HG02973 (cell line): Measurements from ENCODE around the gene TTC7B.

ENCODE experiments used
- ATAC-seq: cut with Tn5 transposase; IDR thresholded peaks from one replicate; pipeline ENCODE4 v1.9.1; 2021; ENCODE audit warnings: moderate library complexity; ENCODE audit not compliant: unreplicated experiment

The TTC7B gene

GRCh38 chr14:90499908-90500664 is 316.1 kb downstream of the TTC7B start:
- ATAC-seq: no peak

- no peak for ATAC-seq
Observed at GRCh38 chr14:90499121-90499520, 317.1 kb downstream of the TTC7B start.

- ATAC-seq: no peak
Observed at GRCh38 chr14:90498198-90498597, 318.0 kb downstream of the TTC7B start.

- no peak for ATAC-seq
Observed at GRCh38 chr14:90496379-90496778, 319.9 kb downstream of the TTC7B start.

- no peak for ATAC-seq
Observed at GRCh38 chr14:90495357-90496276, 320.6 kb downstream of the TTC7B start.

- no peak for ATAC-seq
Observed at GRCh38 chr14:90491911-90492531, 324.2 kb downstream of the TTC7B start.

- ATAC-seq: no peak
Observed at GRCh38 chr14:90491221-90491885, 324.9 kb downstream of the TTC7B start.

- ATAC-seq: no peak
Observed at GRCh38 chr14:90490720-90491050, 325.5 kb downstream of the TTC7B start.

- ATAC-seq: no peak
Observed at GRCh38 chr14:90489916-90490719, 326.1 kb downstream of the TTC7B start.

- ATAC-seq: no peak
Observed at GRCh38 chr14:90489306-90489705, 326.9 kb downstream of the TTC7B start.

GRCh38 chr14:90488256-90488655 is 328.0 kb downstream of the TTC7B start:
- ATAC-seq: no peak

GRCh38 chr14:90487462-90487861 is 328.8 kb downstream of the TTC7B start:
- no peak for ATAC-seq

- no peak for ATAC-seq
Observed at GRCh38 chr14:90487031-90487430, 329.2 kb downstream of the TTC7B start.

- no peak for ATAC-seq
Observed at GRCh38 chr14:90484291-90484690, 331.9 kb downstream of the TTC7B start.

- no peak for ATAC-seq
Observed at GRCh38 chr14:90483571-90483974, 332.7 kb downstream of the TTC7B start.

GRCh38 chr14:90483117-90483516 is 333.1 kb downstream of the TTC7B start:
- ATAC-seq: no peak

GRCh38 chr14:90475298-90475697 is 340.9 kb downstream of the TTC7B start:
- no peak for ATAC-seq
